Colonic mucosa (tissue), 4 donors: ENCODE results near the gene ITFG1. TPM values are rescaled to one million over a fixed set of nuclear protein-coding genes. Genes with fewer than 3 reads are reported as not detected.
"Not testable (repeated sequence)": the region's sequence is repeated elsewhere in the genome, so short reads cannot be mapped to it uniquely, and the experiment has no call there.

Experiments used
- DNase-seq: peaks from one replicate; pipeline ENCODE4 v3.0.0-alpha.2; 2020
- H3K27ac ChIP-seq: fragments of 200-600 bp; one replicate; pipeline ENCODE4 v1.8.0; 2021
- H3K27me3 ChIP-seq: fragments of 200-600 bp; one replicate; pipeline ENCODE4 v1.8.0; 2021
- H3K36me3 ChIP-seq: fragments of 200-600 bp; one replicate; pipeline ENCODE4 v1.8.0; 2021
- H3K4me1 ChIP-seq: fragments of 200-600 bp; one replicate; pipeline ENCODE4 v1.8.0; 2021; ENCODE audit warnings: mild to moderate bottlenecking
- H3K4me3 ChIP-seq: fragments of 200-600 bp; one replicate; pipeline ENCODE4 v1.8.0; 2021
- H3K9ac ChIP-seq, 2 donors: one replicate each; pipeline ENCODE4 v1.7.0; 2013; ENCODE audit warnings: control low read depth in 2 of 2, low read depth in 2 of 2, low read length in 2 of 2
- H3K9me3 ChIP-seq: fragments of 200-600 bp; one replicate; pipeline ENCODE4 v1.8.0; 2021
- intact Hi-C: fragments of 100-400 bp; cut with DNase I; formaldehyde crosslinking; loops from one replicate; pipeline ENCODE4 v1.14.1; 2022
- total RNA-seq, 2 donors: library from RNA; stranded (reverse); fragmentation: NEBNext Ultra II Directional in 1 of 2; extraction: Animal tissue kit (Norgen Biotek cat#: 25700) in 1 of 2; gene quantifications; one replicate each; pipeline ENCODE4 v1.2.1, GENCODE V29; 2021
- TF ChIP-seq, protein P1 (sequence below): fragments of 200-600 bp; IDR thresholded peaks from one replicate; pipeline ENCODE4 v1.8.0; 2022; ENCODE audit warnings: antibody characterized with exemption, mild to moderate bottlenecking
- donor health status: healthy.
- donor health status: DM: no; HTN: no; CAD: no.
- donor health status: DM: no; HTN: no; CAD: no.

ITFG1 gene
- total RNA-seq, 2 donors from 2014 or later, result 45.9 to 92.0 TPM

DNA sequence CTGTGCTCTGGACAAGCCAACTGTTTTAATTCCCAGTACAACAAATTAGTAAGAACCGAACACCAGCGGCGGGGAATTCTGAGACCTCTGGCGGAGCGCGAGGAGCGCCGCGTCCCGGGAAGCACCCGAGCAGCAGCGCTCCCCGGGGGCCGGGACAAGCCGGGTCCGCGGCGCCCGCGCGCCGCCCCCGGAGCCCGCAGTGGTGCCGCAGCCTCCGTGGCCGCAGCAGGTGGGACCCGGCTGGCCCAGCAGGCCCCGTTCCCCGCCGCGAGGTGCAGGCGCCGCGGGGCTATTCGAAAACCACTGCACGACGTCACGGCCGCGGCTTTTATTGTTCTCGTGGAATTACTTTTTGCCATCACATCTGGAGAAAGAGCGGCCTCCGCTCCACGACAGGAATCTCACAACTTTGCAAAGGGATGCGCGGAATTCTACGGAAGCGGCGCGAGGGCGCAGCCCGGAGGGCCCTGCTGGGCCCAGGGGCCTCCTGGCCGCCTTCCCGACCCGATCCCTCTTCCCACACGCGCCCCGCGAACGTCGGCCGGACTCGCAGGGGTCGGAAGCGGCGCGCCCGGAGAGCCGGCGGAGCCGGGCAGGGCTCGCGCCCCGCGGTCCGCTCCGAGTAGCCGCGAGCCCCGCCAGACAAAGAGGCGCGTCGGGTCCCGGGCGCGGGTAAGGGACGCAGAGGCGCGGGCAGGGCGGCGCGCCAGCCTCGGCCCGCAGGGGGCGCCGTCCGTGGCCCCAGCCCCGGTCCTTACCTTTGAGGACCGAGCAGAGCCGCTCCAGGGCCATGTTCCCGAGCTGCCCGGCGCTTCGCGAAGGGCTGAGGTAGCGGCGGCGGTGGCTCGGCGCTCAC, 317.8 kb downstream of the ITFG1 start:
- Histone ChIP-seq H3K36me3 (no peaks in the 10 kb centered on the region), H3K4me1 (no peaks in the 10 kb centered on the region), H3K9ac (peak overlapping the region in 1 of 2 donors; percentile 66), H3K9me3 (no peaks in the 10 kb centered on the region), H3K27me3 (no peaks in the 10 kb centered on the region), H3K4me3 (peak overlapping the region; percentile 51), H3K27ac (no peak overlapping the region)
- DNase-seq, result peak; percentile 55
- TF ChIP-seq, protein P1, sequence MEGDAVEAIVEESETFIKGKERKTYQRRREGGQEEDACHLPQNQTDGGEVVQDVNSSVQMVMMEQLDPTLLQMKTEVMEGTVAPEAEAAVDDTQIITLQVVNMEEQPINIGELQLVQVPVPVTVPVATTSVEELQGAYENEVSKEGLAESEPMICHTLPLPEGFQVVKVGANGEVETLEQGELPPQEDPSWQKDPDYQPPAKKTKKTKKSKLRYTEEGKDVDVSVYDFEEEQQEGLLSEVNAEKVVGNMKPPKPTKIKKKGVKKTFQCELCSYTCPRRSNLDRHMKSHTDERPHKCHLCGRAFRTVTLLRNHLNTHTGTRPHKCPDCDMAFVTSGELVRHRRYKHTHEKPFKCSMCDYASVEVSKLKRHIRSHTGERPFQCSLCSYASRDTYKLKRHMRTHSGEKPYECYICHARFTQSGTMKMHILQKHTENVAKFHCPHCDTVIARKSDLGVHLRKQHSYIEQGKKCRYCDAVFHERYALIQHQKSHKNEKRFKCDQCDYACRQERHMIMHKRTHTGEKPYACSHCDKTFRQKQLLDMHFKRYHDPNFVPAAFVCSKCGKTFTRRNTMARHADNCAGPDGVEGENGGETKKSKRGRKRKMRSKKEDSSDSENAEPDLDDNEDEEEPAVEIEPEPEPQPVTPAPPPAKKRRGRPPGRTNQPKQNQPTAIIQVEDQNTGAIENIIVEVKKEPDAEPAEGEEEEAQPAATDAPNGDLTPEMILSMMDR, result peak; percentile 51
- intact Hi-C loops, result loop anchor here (5.0 to 10.0 kb wide), 3 partner anchors 108 to 1014 kb away; partner anchors contain the start of gene ABCC12

DNA sequence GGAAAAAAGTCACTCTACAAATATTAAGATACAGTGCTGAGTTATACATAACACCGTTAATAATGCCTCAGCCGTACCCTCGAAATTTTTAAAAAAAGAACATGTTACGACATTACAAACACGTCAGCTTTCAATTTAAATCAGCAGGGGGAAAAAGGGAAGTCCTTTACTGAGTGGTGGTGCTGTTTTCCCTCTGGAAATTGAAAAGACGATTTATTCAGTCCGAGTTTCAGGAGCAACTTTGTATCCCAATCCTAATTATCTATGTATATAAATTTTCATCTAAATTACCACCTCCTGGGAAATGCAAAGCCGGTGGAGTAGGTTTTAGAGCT, 318.4 kb downstream of the ITFG1 start:
- H3K9ac ChIP-seq, result peak overlapping the region in 1 of 2 donors; percentile 66
- H3K27ac ChIP-seq, result no peak overlapping the region
- H3K27me3 ChIP-seq, result no peaks in the 10 kb centered on the region
- H3K36me3 ChIP-seq, result no peaks in the 10 kb centered on the region
- H3K9me3 ChIP-seq, result no peaks in the 10 kb centered on the region
- H3K4me1 ChIP-seq, result no peaks in the 10 kb centered on the region
- TF ChIP-seq, protein P1, result no peak
- no peak for DNase-seq
- intact Hi-C loops, result loop anchor here (5.0 to 10.0 kb wide), 3 partner anchors 108 to 1015 kb away; partner anchors contain the start of gene ABCC12
- peak overlapping the region; percentile 51 for H3K4me3 ChIP-seq

DNA sequence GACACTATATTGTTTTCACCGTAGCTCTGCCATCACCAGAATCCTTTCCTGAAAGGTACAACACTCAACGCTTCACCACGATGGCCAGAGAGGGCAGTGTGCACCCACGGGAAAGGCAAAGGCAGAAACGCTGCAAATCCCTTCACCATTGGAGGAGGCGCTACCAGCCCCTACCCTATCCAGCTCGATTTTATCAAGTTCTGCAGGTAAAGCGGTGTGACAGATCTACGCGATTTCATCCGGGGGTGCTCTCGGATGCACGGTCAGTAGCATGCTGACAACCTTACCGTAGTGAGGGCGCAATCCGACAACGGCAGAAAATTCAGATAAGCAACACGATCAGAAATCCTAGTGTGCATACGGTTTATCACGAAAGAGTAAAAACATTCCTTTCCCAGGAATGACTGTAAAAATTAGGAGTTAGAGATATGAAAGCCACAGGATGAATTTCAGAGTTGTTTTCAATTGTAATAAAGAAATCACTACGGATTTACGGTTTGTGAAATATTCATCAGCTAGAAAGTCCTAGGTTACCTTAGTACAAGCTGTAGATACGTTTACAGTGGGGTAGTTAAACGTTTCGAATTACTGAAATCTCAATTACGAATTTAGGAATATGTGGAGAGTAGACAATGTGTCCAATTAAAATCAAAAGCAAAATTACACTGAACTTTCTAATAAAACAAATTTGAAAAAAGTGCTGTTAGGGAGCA, 318.9 kb downstream of the ITFG1 start:
- peak overlapping the region in 1 of 2 donors; percentile 14 for H3K9ac ChIP-seq
- H3K36me3 ChIP-seq, result no peaks in the 10 kb centered on the region
- peak; percentile 92 for DNase-seq
- intact Hi-C loops, result loop anchor here (5.0 to 10.0 kb wide), 3 partner anchors 107 to 1015 kb away; partner anchors contain the start of gene ABCC12
- H3K27me3 ChIP-seq, result no peaks in the 10 kb centered on the region
- H3K9me3 ChIP-seq, result no peaks in the 10 kb centered on the region
- no peak overlapping the region for H3K27ac ChIP-seq
- H3K4me1 ChIP-seq, result no peaks in the 10 kb centered on the region
- TF ChIP-seq, protein P1, result peak; percentile 91
- peak overlapping the region; percentile 51 for H3K4me3 ChIP-seq

DNA sequence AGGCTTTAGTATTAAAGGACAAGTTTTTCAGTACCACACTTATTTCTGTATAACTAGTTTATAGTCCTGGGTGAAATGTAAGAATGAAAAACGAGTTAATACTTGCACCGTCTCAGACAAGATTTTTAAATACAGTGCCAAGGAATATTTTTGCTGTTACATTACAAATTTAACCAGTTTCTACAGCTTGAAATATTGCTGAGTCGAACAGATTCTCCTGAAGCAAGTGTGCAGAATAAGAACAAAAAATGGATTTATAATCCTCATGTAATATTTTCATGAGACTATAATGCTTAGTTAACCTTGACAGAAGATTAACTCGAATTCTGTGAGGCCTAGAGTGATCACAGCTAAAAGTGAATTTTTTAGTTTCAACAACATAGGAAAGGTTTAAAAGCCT, 320.2 kb downstream of the ITFG1 start:
- Histone ChIP-seq H3K9me3 (no peaks in the 10 kb centered on the region), H3K27me3 (no peaks in the 10 kb centered on the region), H3K4me3 (no peak overlapping the region), H3K27ac (no peak overlapping the region), H3K4me1 (no peaks in the 10 kb centered on the region), H3K36me3 (no peaks in the 10 kb centered on the region), H3K9ac (no peak overlapping the region)
- no peak for DNase-seq
- intact Hi-C loops, result loop anchor here (5.0 to 10.0 kb wide), 3 partner anchors 106 to 1017 kb away; partner anchors contain the start of gene ABCC12
- TF ChIP-seq, protein P1, result no peak

DNA sequence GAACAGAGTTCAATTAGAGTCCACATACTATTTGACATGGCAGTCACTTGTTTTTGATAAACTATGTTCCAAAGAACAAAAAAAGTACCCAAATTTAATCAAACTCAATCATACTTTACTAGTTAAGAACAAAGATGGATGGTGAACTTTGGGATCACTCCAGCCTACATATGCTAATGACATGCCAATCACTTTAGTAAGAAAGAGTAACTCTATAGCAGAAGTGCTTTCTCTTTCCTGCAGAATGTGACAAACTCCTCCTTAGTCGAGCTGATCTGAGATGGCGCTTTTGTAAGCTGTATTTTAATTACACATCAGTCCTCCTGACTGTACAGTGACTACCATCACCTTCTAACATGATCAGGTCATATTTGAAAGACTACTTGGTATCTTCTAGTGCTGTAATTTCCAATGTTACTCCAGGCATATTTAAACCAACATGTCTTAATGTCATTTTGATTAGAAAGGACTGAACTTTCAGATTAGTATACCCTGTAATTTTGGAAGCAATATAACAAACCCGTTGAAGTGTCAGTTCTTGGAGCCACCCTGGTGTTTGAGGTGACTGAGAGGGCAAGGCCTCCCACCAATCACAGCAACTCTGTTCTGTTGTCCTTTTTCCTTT, 321.2 kb downstream of the ITFG1 start:
- Histone ChIP-seq H3K4me1 (no peaks in the 10 kb centered on the region), H3K27ac (no peak overlapping the region), H3K4me3 (no peak overlapping the region), H3K9me3 (no peaks in the 10 kb centered on the region), H3K9ac (no peak overlapping the region), H3K36me3 (no peaks in the 10 kb centered on the region), H3K27me3 (no peaks in the 10 kb centered on the region)
- TF ChIP-seq, protein P1, result no peak
- no peak for DNase-seq
- intact Hi-C loops, result loop anchor here (5.0 to 10.0 kb wide), 4 partner anchors 105 to 1018 kb away; partner anchors contain the start of gene ABCC12

DNA sequence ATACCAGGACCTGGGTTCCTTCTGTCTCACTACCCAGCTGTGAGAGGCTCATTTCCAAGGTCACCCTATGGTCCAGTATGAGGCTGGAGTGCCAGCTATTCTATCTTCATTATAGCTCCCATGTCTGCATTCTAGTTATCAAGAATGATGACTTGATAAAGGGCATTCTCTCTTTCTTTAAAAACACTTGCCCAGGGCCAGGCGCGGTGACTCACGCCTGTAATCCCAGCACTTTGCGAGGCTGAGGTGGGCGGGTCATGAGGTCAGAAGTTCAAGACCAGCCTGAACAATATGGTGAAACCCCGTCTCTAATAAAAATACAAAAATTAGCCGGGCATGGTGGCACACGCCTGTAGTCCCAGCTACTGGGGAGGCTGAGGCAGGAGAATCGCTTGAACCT, 322.9 kb downstream of the ITFG1 start:
- H3K4me3 ChIP-seq, H3K9ac ChIP-seq, H3K4me1 ChIP-seq, H3K27me3 ChIP-seq, DNase-seq, H3K9me3 ChIP-seq, H3K36me3 ChIP-seq, H3K27ac ChIP-seq: not testable (repeated sequence)
- intact Hi-C loops, result loop anchor here (10.0 kb wide), 1 partner anchor 917 kb away; no protein-coding TSS in a partner anchor
